GM12878 (cell line): ENCODE measurements around the gene SHROOM3. TPM values are rescaled to one million over a fixed set of nuclear protein-coding genes. Genes with fewer than 3 reads are reported as not detected.

ENCODE experiments used
- ATAC-seq: fragments of 200-7000 bp; cut with Tn5 transposase; 3 replicates; pipeline ENCODE4 v1.9.1; 2020; ENCODE audit warnings: mild to moderate bottlenecking, moderate library complexity
- BruUV-seq: library from RNA; stranded (reverse); fragments of 400-500 nt; replicated peaks from 2 replicates; lab custom pipeline; 2021; lab: Mats Ljungman, UMichigan
- CTCF ChIA-PET: fragments of 300-600 bp; sonication (Branson Sonifier 250); formaldehyde crosslinking; extraction: SDS; loops from one replicate; lab custom pipeline; 2021; ENCODE audit warnings: inconsistent platforms; lab: Yijun Ruan, JAX
- POLR2A ChIA-PET: fragments of 350-600 bp; formaldehyde crosslinking; extraction: SDS; loops from one replicate; lab custom pipeline; 2021; ENCODE audit warnings: inconsistent platforms; lab: Charles Lee
- RAD21 ChIA-PET: fragments of 300-600 bp; sonication (Branson Sonifier 250); formaldehyde crosslinking; loops from one replicate; lab custom pipeline; 2023; ENCODE audit warnings: antibody characterized with exemption; ENCODE audit not compliant: unreplicated experiment; lab: Charles Lee
- SMC1A ChIA-PET: fragments of 300-600 bp; sonication (Branson Sonifier 250); formaldehyde crosslinking; loops from one replicate; lab custom pipeline; 2023; ENCODE audit not compliant: unreplicated experiment, uncharacterized antibody; lab: Charles Lee
- DNase-seq: peaks from one replicate; pipeline ENCODE4 v3.0.0-alpha.2; 2011; ENCODE audit warnings: low read depth, low spot score
- FAIRE-seq: peaks from 3 replicates; lab custom pipeline; 2011; peaks lifted over from hg19 to GRCh38; lab: Jason Lieb, UNC
- H2AFZ ChIP-seq: 2 replicates; pipeline ENCODE4 v1.6.0; 2011; ENCODE audit warnings: low read depth, low read length, control low read depth; ENCODE audit not compliant: control insufficient read depth
- H3K27ac ChIP-seq: 2 replicates; pipeline ENCODE4 v1.5.1; 2011; ENCODE audit warnings: control low read depth; ENCODE audit not compliant: control insufficient read depth, insufficient read depth
- H3K27me3 ChIP-seq, 2 experiments: replicated peaks in 1 of 2; 2 replicates each; pipeline versions ENCODE4 v1.6.0 to v1.6.1; 2011; ENCODE audit warnings: low read length in 1 of 2; ENCODE audit not compliant: control insufficient read depth in 2 of 2, insufficient read depth in 2 of 2
- H3K36me3 ChIP-seq, 2 experiments: 2 replicates each; pipeline ENCODE4 v1.5.1; 2011; ENCODE audit warnings: low read length in 1 of 2; ENCODE audit not compliant: control insufficient read depth in 2 of 2, insufficient read depth in 2 of 2
- H3K4me1 ChIP-seq: 2 replicates; pipeline ENCODE4 v1.6.1; 2011; ENCODE audit warnings: mild to moderate bottlenecking, low read length, moderate library complexity, mixed read lengths; ENCODE audit not compliant: control insufficient read depth, insufficient read depth
- H3K4me2 ChIP-seq: 2 replicates; pipeline ENCODE4 v1.6.0; 2011; ENCODE audit warnings: control low read depth; ENCODE audit not compliant: control insufficient read depth, insufficient read depth
- H3K4me3 ChIP-seq: fragments of 200-600 bp; sonication (generic); 2 replicates; pipeline ENCODE4 v1.5.1; 2016
- H3K79me2 ChIP-seq: 2 replicates; pipeline ENCODE4 v1.6.0; 2011; ENCODE audit warnings: low read length; ENCODE audit not compliant: control insufficient read depth, insufficient read depth
- H3K9ac ChIP-seq: 2 replicates; pipeline ENCODE4 v1.8.0; 2011; ENCODE audit warnings: low read length, control low read depth, mixed read lengths; ENCODE audit not compliant: control insufficient read depth, insufficient read depth
- H3K9me3 ChIP-seq: replicated peaks from 3 replicates; pipeline ENCODE4 v1.5.1; 2011; ENCODE audit warnings: mild to moderate bottlenecking, low read length; ENCODE audit not compliant: control insufficient read depth, insufficient read depth
- H4K20me1 ChIP-seq: 2 replicates; pipeline ENCODE4 v1.6.0; 2011; ENCODE audit not compliant: control insufficient read depth, insufficient read depth
- BMI1 ChIP-seq: fragments of 450-650 bp; IDR thresholded peaks from 2 replicates; pipeline ENCODE4 v1.6.1; 2016; ENCODE audit warnings: mild to moderate bottlenecking, moderate library complexity, borderline replicate concordance
- CHD4 ChIP-seq: fragments of 200-600 bp; sonication (generic); IDR thresholded peaks from 2 replicates; pipeline ENCODE4 v1.6.1; 2016; ENCODE audit warnings: mild to moderate bottlenecking
- E2F4 ChIP-seq: IDR thresholded peaks from 2 replicates; pipeline ENCODE4 v1.6.1; 2012; ENCODE audit warnings: low read depth, low read length, improper control_type of control experiment
- E4F1 ChIP-seq: fragments of 450-650 bp; IDR thresholded peaks from 2 replicates; pipeline ENCODE4 v1.6.1; 2018; ENCODE audit warnings: borderline replicate concordance, mild to moderate bottlenecking; ENCODE audit not compliant: partially characterized antibody
- ETV6 ChIP-seq, 2 experiments: fragments of 450-650 bp in 1 of 2; IDR thresholded peaks in 1 of 2; conservative IDR thresholded peaks in 1 of 2; 2 replicates each; pipeline ENCODE4 v1.6.1; 2014; ENCODE audit warnings: antibody characterized with exemption in 1 of 2, borderline replicate concordance in 1 of 2, low read depth in 1 of 2, mild to moderate bottlenecking in 1 of 2, moderate library complexity in 1 of 2
- EZH2 ChIP-seq: IDR thresholded peaks from 2 replicates; pipeline ENCODE4 v1.6.1; 2012; ENCODE audit warnings: low read depth, mild to moderate bottlenecking, control low read depth, inconsistent platforms, low read length, borderline replicate concordance; ENCODE audit not compliant: control insufficient read depth
- GATAD2B ChIP-seq: fragments of 450-650 bp; conservative IDR thresholded peaks from 2 replicates; pipeline ENCODE4 v1.6.1; 2017; ENCODE audit warnings: low read depth, mild to moderate bottlenecking, moderate library complexity
- HDGF ChIP-seq: fragments of 450-650 bp; IDR thresholded peaks from 2 replicates; pipeline ENCODE4 v1.6.1; 2016; ENCODE audit warnings: antibody characterized with exemption
- IKZF2 ChIP-seq, 2 experiments: fragments of 450-650 bp; IDR thresholded peaks; 2 replicates each; pipeline ENCODE4 v1.6.1; 2017; ENCODE audit warnings: mild to moderate bottlenecking in 2 of 2, moderate library complexity in 2 of 2
- NFXL1 ChIP-seq: fragments of 450-650 bp; IDR thresholded peaks from 2 replicates; pipeline ENCODE4 v1.6.1; 2017; ENCODE audit warnings: antibody characterized with exemption, mild to moderate bottlenecking, borderline replicate concordance
- POU2F2 ChIP-seq: IDR thresholded peaks from 3 replicates; pipeline ENCODE4 v1.6.1; 2011; ENCODE audit warnings: low read depth, mild to moderate bottlenecking, low read length, borderline replicate concordance
- RAD21 ChIP-seq: IDR thresholded peaks from 2 replicates; pipeline ENCODE4 v1.6.1; 2011; ENCODE audit warnings: mild to moderate bottlenecking, low read depth, low read length, moderate library complexity; ENCODE audit not compliant: insufficient read depth
- RBBP5 ChIP-seq: fragments of 200-600 bp; sonication (generic); conservative IDR thresholded peaks from 2 replicates; pipeline ENCODE4 v1.6.1; 2016
- SIN3A ChIP-seq: IDR thresholded peaks from 2 replicates; pipeline ENCODE4 v1.6.1; 2012; ENCODE audit warnings: low read depth, low read length, improper control_type of control experiment
- SMAD1 ChIP-seq: fragments of 450-650 bp; IDR thresholded peaks from 2 replicates; pipeline ENCODE4 v1.6.1; 2018; ENCODE audit warnings: mild to moderate bottlenecking, low read depth; ENCODE audit not compliant: partially characterized antibody
- SREBF2 ChIP-seq: IDR thresholded peaks from 2 replicates; pipeline ENCODE4 v1.6.1; 2012; ENCODE audit warnings: mild to moderate bottlenecking, low read length
- STAT1 ChIP-seq: fragments of 450-650 bp; conservative IDR thresholded peaks from 2 replicates; pipeline ENCODE4 v1.6.1; 2014; ENCODE audit warnings: antibody characterized with exemption, mild to moderate bottlenecking
- ZBED1 ChIP-seq: IDR thresholded peaks from 2 replicates; pipeline ENCODE4 v1.6.1; 2016; ENCODE audit warnings: borderline replicate concordance
- WGBS: methylation state at CpG from one replicate; pipeline ENCODE4 v1.1.6; 2016; ENCODE audit warnings: low lambda C conversion rate; ENCODE audit not compliant: insufficient replicate concordance, insufficient coverage; ENCODE audit errors: missing lambda C conversion rate; 5-methylcytosine and 5-hydroxymethylcytosine counted together
- in situ Hi-C: fragments of 300-500 bp; cut with MboI; formaldehyde crosslinking; loops from 9 replicates; pipeline ENCODE4 v1.14.3; 2018; ENCODE audit warnings: mixed read lengths
- intact Hi-C: fragments of 100-400 bp; cut with micrococcal nuclease; formaldehyde crosslinking; loops from one replicate; pipeline ENCODE4 v1.14.2; 2022; ENCODE audit not compliant: unreplicated experiment
- polyA plus RNA-seq, 11 experiments: library from polyadenylated mRNA; depleted of rRNA in 4 of 11; unstranded in 6 of 11; stranded (reverse) in 5 of 11; fragments of >200 nt; fragmentation: Nextera tagmentation in 4 of 11; fragmentation: Illumina TruSeq in 1 of 11; extraction: Ambion mirVana in 4 of 11; extraction: Trizol in 1 of 11; gene quantifications; 1 replicate in 1 of 11; 2 replicates in 10 of 11; pipeline versions ENCODE4 v1.2.1 to v1.2.3, GENCODE V29; 2011 to 2016; ENCODE audit warnings: inconsistent platforms in 2 of 11, missing spikeins in 2 of 11, low read depth in 1 of 11
- total RNA-seq, 4 experiments: library from RNA; depleted of rRNA in 3 of 4; stranded (reverse); fragments of >200 nt in 3 of 4; fragmentation: Illumina TruSeq in 1 of 4; extraction: Trizol in 1 of 4; gene quantifications; 2 replicates each; pipeline versions ENCODE4 v1.2.1 to v1.2.3, GENCODE V29; 2013 to 2021
- TF ChIP-seq, protein P1 (sequence below): IDR thresholded peaks from 2 replicates; pipeline ENCODE4 v1.6.1; 2011; ENCODE audit warnings: borderline replicate concordance, low read depth, mild to moderate bottlenecking, moderate library complexity, low read length; ENCODE audit not compliant: insufficient read depth, poor library complexity, severe bottlenecking

Gene SHROOM3
- total and polyA plus RNA-seq, 10 of the 15 experiments (the other 5 are each of a cell fraction or from before 2014, with no cell fraction given), result under 0.01 to 0.29 (median 0.08) TPM; not detected in 1

DNA sequence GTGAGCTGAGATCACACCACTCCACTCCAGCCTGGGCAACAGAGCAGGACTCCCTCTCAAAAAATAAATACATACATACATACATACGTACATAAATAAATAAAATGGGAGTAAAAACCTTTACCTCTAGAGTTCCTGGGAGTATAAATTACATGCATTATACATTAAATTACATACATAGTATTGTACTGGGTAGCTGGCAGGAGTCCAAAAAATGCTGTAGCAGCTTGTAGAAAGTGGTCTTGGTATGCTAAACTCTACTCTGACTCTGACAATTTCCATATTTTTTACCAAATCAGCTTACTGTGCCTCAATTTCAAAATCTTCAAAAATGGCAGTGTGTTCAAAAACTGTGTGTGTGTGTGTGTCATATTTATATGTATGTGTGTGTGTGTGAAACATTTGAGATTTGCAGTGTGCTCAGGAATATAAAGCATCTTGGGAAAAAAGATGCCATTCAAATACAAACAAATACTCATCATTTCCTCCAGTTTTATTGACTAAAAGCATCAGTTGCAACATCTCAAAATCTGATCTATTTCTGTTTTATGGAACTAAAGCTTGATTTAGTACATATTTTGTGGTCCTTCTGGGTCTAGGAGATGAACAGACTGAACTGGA, 171.7 kb downstream of the SHROOM3 start:
- Histone ChIP-seq H3K9ac (no peak overlapping the region), H3K27me3 (no peaks in the 10 kb centered on the region), H3K36me3 (no peaks in the 10 kb centered on the region), H3K79me2 (no peaks in the 10 kb centered on the region), H4K20me1 (no peaks in the 10 kb centered on the region), H2AFZ (peak overlapping the region; percentile 25; the same call in 1 of the 2 replicates), H3K4me3 (peak overlapping the region; percentile 41; the same call in 1 of the 2 replicates), H3K4me2 (peak overlapping the region; percentile 63; the same call in 1 of the 2 replicates), H3K27ac (peak overlapping the region; percentile 12; the same call in 1 of the 2 replicates), H3K9me3 (no peaks in the 10 kb centered on the region), H3K4me1 (peaks cover 23% of the 10 kb centered on the region)
- ATAC-seq, result no peak
- DNase-seq, result no peak
- FAIRE-seq, result no peak
- in situ Hi-C loops (no loop called here), intact Hi-C loops (no loop called here)
- no TSS peak for BruUV-seq
- ChIA-PET SMC1A (interaction anchor here (0.6 to 0.9 kb wide), 3 partner anchors 17 to 403 kb away, joined by 3 read pairs; no protein-coding TSS in a partner anchor), CTCF (no interaction called here), POLR2A (no interaction called here), RAD21 (no interaction called here)
- WGBS, result 86% methylated on average over 1 of the region's 1 CpG
- TF ChIP-seq STAT1 (no peak), RBBP5 (no peak), HDGF (no peak), IKZF2 (IDR thresholded peaks at IDR 0.05) (no peak), NFXL1 (no peak), SIN3A (no peak), SREBF2 (no peak), CHD4 (no peak), E4F1 (no peak), BMI1 (no peak), E2F4 (no peak), GATAD2B (no peak), ZBED1 (no peak), EZH2 (no peak), SMAD1 (no peak), RAD21 (no peak), ETV6 (conservative IDR thresholded peaks at IDR 0.05 in 1 of 2, IDR thresholded peaks at IDR 0.05 in 1 of 2; ENCODE audit: borderline replicate concordance in 1 of 2, low read depth in 1 of 2) (no peak), POU2F2 (no peak)
- TF ChIP-seq, protein P1, sequence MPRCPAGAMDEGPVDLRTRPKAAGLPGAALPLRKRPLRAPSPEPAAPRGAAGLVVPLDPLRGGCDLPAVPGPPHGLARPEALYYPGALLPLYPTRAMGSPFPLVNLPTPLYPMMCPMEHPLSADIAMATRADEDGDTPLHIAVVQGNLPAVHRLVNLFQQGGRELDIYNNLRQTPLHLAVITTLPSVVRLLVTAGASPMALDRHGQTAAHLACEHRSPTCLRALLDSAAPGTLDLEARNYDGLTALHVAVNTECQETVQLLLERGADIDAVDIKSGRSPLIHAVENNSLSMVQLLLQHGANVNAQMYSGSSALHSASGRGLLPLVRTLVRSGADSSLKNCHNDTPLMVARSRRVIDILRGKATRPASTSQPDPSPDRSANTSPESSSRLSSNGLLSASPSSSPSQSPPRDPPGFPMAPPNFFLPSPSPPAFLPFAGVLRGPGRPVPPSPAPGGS, result no peak
